Neuronal stem cell (in vitro differentiated cells): ENCODE data around the gene ZNF485.

Source experiments
- DNase-seq: peaks from one replicate; pipeline ENCODE4 v3.0.0-alpha.2; 2013; ENCODE audit warnings: low spot score
- H2AFZ ChIP-seq: one replicate; pipeline ENCODE4 v1.6.1; 2013; ENCODE audit warnings: mild to moderate bottlenecking, low read length, inconsistent platforms
- H2AK5ac ChIP-seq: 2 replicates; pipeline ENCODE4 v1.6.1; 2013; ENCODE audit warnings: low read depth, mild to moderate bottlenecking, inconsistent platforms, low read length, moderate library complexity, mixed read lengths
- H2BK120ac ChIP-seq: 2 replicates; pipeline ENCODE4 v1.6.1; 2013; ENCODE audit warnings: low read depth, mild to moderate bottlenecking, inconsistent platforms, low read length, moderate library complexity, mixed read lengths
- H2BK12ac ChIP-seq: one replicate; pipeline ENCODE4 v1.6.1; 2013; ENCODE audit warnings: low read length, inconsistent platforms
- H2BK15ac ChIP-seq: 2 replicates; pipeline ENCODE4 v1.6.1; 2013; ENCODE audit warnings: mild to moderate bottlenecking, low read length, inconsistent platforms, mixed read lengths
- H2BK5ac ChIP-seq: one replicate; pipeline ENCODE4 v1.6.1; 2013; ENCODE audit warnings: inconsistent platforms, mild to moderate bottlenecking, low read length, moderate library complexity
- H3K14ac ChIP-seq: one replicate; pipeline ENCODE4 v1.6.1; 2013; ENCODE audit warnings: low read length, inconsistent platforms
- H3K18ac ChIP-seq: 2 replicates; pipeline ENCODE4 v1.6.1; 2013; ENCODE audit warnings: low read length, inconsistent platforms
- H3K23ac ChIP-seq: 2 replicates; pipeline ENCODE4 v1.6.1; 2013; ENCODE audit warnings: low read depth, mild to moderate bottlenecking, mixed read lengths, low read length, inconsistent platforms; ENCODE audit not compliant: poor library complexity
- H3K27ac ChIP-seq: replicated peaks from 3 replicates; pipeline ENCODE4 v1.5.1; 2013; ENCODE audit warnings: low read length, inconsistent platforms
- H3K27me3 ChIP-seq, 3 experiments: 2 replicates each; pipeline ENCODE4 v1.6.1; 2013; ENCODE audit warnings: low read length in 3 of 3, mild to moderate bottlenecking in 2 of 3, inconsistent platforms in 1 of 3, low read depth in 1 of 3, mixed read lengths in 1 of 3, moderate library complexity in 1 of 3; ENCODE audit not compliant: control insufficient read depth in 3 of 3, insufficient read depth in 3 of 3
- H3K36me3 ChIP-seq, 2 donors: replicated peaks in 1 of 2; 2 replicates each; pipeline ENCODE4 v1.6.1; 2013; ENCODE audit warnings: low read length in 2 of 2; ENCODE audit not compliant: control insufficient read depth in 2 of 2, insufficient read depth in 2 of 2
- H3K4ac ChIP-seq: 2 replicates; pipeline ENCODE4 v1.6.1; 2013; ENCODE audit warnings: inconsistent platforms, mild to moderate bottlenecking, low read length, moderate library complexity
- H3K4me1 ChIP-seq, 2 donors: 1 replicate in 1 of 2; 2 replicates in 1 of 2; pipeline ENCODE4 v1.6.1; 2013; ENCODE audit warnings: low read length in 2 of 2, low read depth in 1 of 2; ENCODE audit not compliant: control insufficient read depth in 2 of 2, insufficient read depth in 1 of 2
- H3K4me2 ChIP-seq: one replicate; pipeline ENCODE4 v1.6.1; 2013; ENCODE audit warnings: mild to moderate bottlenecking, low read length, inconsistent platforms; ENCODE audit not compliant: insufficient read depth, poor library complexity, severe bottlenecking
- H3K4me3 ChIP-seq, 2 donors: 2 replicates each; pipeline ENCODE4 v1.5.1; 2013; ENCODE audit warnings: low read length in 2 of 2, mild to moderate bottlenecking in 2 of 2, inconsistent platforms in 1 of 2, moderate library complexity in 1 of 2
- H3K79me1 ChIP-seq: one replicate; pipeline ENCODE4 v1.6.1; 2013; ENCODE audit warnings: low read depth, mild to moderate bottlenecking, inconsistent platforms, low read length, moderate library complexity
- H3K9ac ChIP-seq: one replicate; pipeline ENCODE4 v1.6.1; 2013; ENCODE audit warnings: mild to moderate bottlenecking, low read depth, low read length, inconsistent platforms; ENCODE audit not compliant: poor library complexity
- H3K9me3 ChIP-seq, 2 donors: replicated peaks in 1 of 2; 2 replicates each; pipeline versions ENCODE3 to v1.6.1; 2013; ENCODE audit warnings: low read length in 2 of 2, mild to moderate bottlenecking in 2 of 2, inconsistent platforms in 1 of 2, low read depth in 1 of 2, mixed read lengths in 1 of 2, moderate library complexity in 1 of 2; ENCODE audit not compliant: control insufficient read depth in 2 of 2, insufficient read depth in 1 of 2
- H4K8ac ChIP-seq: one replicate; pipeline ENCODE4 v1.6.1; 2013; ENCODE audit warnings: low read depth, mild to moderate bottlenecking, inconsistent platforms, low read length, moderate library complexity
- H4K91ac ChIP-seq: one replicate; pipeline ENCODE4 v1.6.1; 2013; ENCODE audit warnings: low read length, low read depth, mild to moderate bottlenecking, inconsistent platforms; ENCODE audit not compliant: poor library complexity
- WGBS, 2 donors: extraction: QIAGEN DNeasy Blood & Tissue Kit; methylation state at CpG; one replicate each; pipeline ENCODE4 v1.1.7; 2013; ENCODE audit warnings: missing lambda C conversion rate in 2 of 2, mixed read lengths in 1 of 2; ENCODE audit not compliant: insufficient read length in 2 of 2, insufficient replicate concordance in 1 of 2; ENCODE audit errors: extremely low coverage in 2 of 2; 5-methylcytosine and 5-hydroxymethylcytosine counted together

The ZNF485 gene

DNA sequence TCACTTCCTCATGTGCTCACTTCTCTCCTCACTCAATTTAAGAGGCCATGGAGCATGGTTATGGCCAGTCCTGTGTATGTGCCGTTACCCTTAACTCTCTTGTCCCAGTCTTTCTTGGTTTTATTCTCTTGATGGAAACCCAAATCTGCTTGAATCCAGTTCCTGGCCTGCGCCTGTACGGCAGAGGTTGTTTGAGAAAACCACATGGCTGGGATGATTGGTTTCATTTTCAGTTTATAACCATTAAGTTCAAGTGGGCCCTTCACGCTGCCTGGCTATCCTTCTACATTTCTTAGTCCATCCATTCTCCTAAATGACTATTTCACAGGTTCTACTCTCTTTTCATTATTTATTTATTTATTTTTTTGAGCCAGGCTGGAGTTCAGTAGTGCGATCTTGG lies 30.2 kb upstream of the ZNF485 start:
- Histone ChIP-seq H4K8ac (no peak overlapping the region), H2BK12ac (no peak overlapping the region), H3K4me2 (no peak overlapping the region), H2BK15ac (no peak overlapping the region), H2BK120ac (no peak overlapping the region), H3K27me3 (no peaks in the 10 kb centered on the region), H3K9me3 (peaks cover 9 to 32% of the 10 kb centered on the region in 2 donors), H3K27ac (no peak overlapping the region), H2AK5ac (no peak overlapping the region), H3K36me3 (peaks cover 0 to 19% of the 10 kb centered on the region in 2 donors), H3K9ac (no peak overlapping the region), H3K4me1 (peaks cover 2 to 5% of the 10 kb centered on the region in 2 donors), H2AFZ (peak overlapping the region; percentile 37), H3K14ac (no peak overlapping the region), H4K91ac (no peak overlapping the region), H2BK5ac (no peak overlapping the region), H3K18ac (no peak overlapping the region), H3K23ac (no peak overlapping the region), H3K79me1 (peaks cover 2% of the 10 kb centered on the region), H3K4ac (no peak overlapping the region), H3K4me3 (no peak overlapping the region)
- WGBS, 2 donors: no CpG with 5 or more reads among the region's 5 CpGs
- DNase-seq: no peak

- no peak overlapping the region for H2BK12ac ChIP-seq
- no peak overlapping the region for H3K9ac ChIP-seq
- H3K27ac ChIP-seq: no peak overlapping the region
- no peak overlapping the region for H3K23ac ChIP-seq
- H3K4me3 ChIP-seq: no peak overlapping the region
- H3K27me3 ChIP-seq: no peaks in the 10 kb centered on the region
- no peak overlapping the region for H3K4ac ChIP-seq
- H2AFZ ChIP-seq: no peak overlapping the region
- H3K36me3 ChIP-seq: peaks cover 0 to 14% of the 10 kb centered on the region in 2 donors
- H3K14ac ChIP-seq: no peak overlapping the region
- no peak overlapping the region for H2BK15ac ChIP-seq
- H3K4me1 ChIP-seq: peaks cover 2 to 5% of the 10 kb centered on the region in 2 donors
- H4K91ac ChIP-seq: no peak overlapping the region
- H2BK120ac ChIP-seq: no peak overlapping the region
- no peak for DNase-seq
- H3K18ac ChIP-seq: no peak overlapping the region
- H2BK5ac ChIP-seq: no peak overlapping the region
- no CpG with 5 or more reads among the region's 5 CpGs for WGBS, 2 donors
- no peak overlapping the region for H2AK5ac ChIP-seq
- no peak overlapping the region for H3K4me2 ChIP-seq
- no peak overlapping the region for H4K8ac ChIP-seq
- H3K9me3 ChIP-seq: peaks cover 9 to 28% of the 10 kb centered on the region in 2 donors
- peaks cover 2% of the 10 kb centered on the region for H3K79me1 ChIP-seq
These were observed 29.7 kb upstream of the ZNF485 start for GRCh38 chr10:43576580-43576979.

DNA sequence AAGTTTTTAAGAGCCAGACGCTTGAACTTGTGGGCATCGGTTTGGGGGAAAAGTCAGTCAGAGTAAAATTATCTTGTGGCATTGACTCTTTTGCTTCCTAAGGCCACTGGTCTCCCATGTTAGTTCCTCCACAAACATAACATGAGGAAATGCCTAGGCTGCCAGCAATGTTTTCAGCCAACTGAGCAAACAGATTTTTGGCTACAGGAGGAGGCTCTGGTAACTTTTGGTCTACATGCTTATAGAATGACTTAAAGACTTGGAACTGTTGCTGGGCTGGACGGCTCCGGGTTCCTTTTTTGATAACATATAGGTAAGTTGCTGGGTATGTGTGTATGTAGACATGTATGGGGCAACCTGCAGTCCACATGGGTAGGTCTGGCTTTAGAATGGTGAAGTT lies 22.2 kb upstream of the ZNF485 start:
- WGBS, 2 donors: no CpG with 5 or more reads among the region's 4 CpGs
- H3K27me3 ChIP-seq: no peaks in the 10 kb centered on the region
- no peak overlapping the region for H3K9ac ChIP-seq
- H2AK5ac ChIP-seq: no peak overlapping the region
- no peak overlapping the region for H2BK5ac ChIP-seq
- no peak overlapping the region for H3K4me2 ChIP-seq
- H3K18ac ChIP-seq: no peak overlapping the region
- no peak overlapping the region for H3K23ac ChIP-seq
- H3K4me1 ChIP-seq: no peaks in the 10 kb centered on the region
- DNase-seq: no peak
- H3K14ac ChIP-seq: no peak overlapping the region
- H3K36me3 ChIP-seq: no peaks in the 10 kb centered on the region
- no peak overlapping the region for H3K4me3 ChIP-seq
- H4K91ac ChIP-seq: no peak overlapping the region
- H3K79me1 ChIP-seq: no peaks in the 10 kb centered on the region
- H2BK12ac ChIP-seq: no peak overlapping the region
- H2BK15ac ChIP-seq: no peak overlapping the region
- H3K27ac ChIP-seq: no peak overlapping the region
- no peak overlapping the region for H4K8ac ChIP-seq
- no peak overlapping the region for H3K4ac ChIP-seq
- no peak overlapping the region for H2AFZ ChIP-seq
- no peak overlapping the region for H2BK120ac ChIP-seq
- peaks cover 0 to 2% of the 10 kb centered on the region in 2 donors for H3K9me3 ChIP-seq

DNA sequence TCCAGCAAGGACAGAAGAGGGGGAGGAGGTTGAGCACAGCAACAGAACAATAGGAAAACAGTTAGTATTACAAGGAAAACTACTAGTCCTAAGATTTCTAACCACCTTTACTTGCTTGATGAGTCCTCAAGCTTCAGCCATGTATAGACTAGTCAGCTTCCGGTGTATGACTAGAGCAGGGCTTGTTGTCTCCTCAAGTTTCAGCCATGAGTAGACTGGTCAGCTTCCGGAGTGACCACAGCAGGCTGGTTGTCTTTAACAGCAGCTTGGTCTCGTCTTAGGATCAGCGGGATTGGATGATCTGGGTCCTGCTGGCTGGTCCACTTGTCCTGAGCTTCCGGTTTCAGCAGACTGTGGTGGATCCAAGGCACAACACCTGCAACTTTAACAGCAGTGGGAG lies 21.2 kb upstream of the ZNF485 start:
- DNase-seq: no peak
- H4K91ac ChIP-seq: no peak overlapping the region
- no peak overlapping the region for H3K4me3 ChIP-seq
- H3K27ac ChIP-seq: no peak overlapping the region
- H3K4me1 ChIP-seq: no peaks in the 10 kb centered on the region
- no CpG with 5 or more reads among the region's 5 CpGs for WGBS, 2 donors
- H3K9ac ChIP-seq: no peak overlapping the region
- no peak overlapping the region for H3K14ac ChIP-seq
- no peaks in the 10 kb centered on the region for H3K79me1 ChIP-seq
- no peak overlapping the region for H2BK12ac ChIP-seq
- no peak overlapping the region for H3K18ac ChIP-seq
- H2AFZ ChIP-seq: no peak overlapping the region
- H2BK15ac ChIP-seq: no peak overlapping the region
- H3K4ac ChIP-seq: no peak overlapping the region
- H3K4me2 ChIP-seq: no peak overlapping the region
- H2BK120ac ChIP-seq: no peak overlapping the region
- H3K27me3 ChIP-seq: no peaks in the 10 kb centered on the region
- H3K9me3 ChIP-seq: peaks cover 0 to 2% of the 10 kb centered on the region in 2 donors
- H2BK5ac ChIP-seq: no peak overlapping the region
- no peaks in the 10 kb centered on the region for H3K36me3 ChIP-seq
- no peak overlapping the region for H2AK5ac ChIP-seq
- H3K23ac ChIP-seq: no peak overlapping the region
- no peak overlapping the region for H4K8ac ChIP-seq
